GM19035 (cell line): Measurements from ENCODE around the gene IL1R1.

Experiments used
- ATAC-seq: cut with Tn5 transposase; IDR thresholded peaks from one replicate; pipeline ENCODE4 v1.9.1; 2021; ENCODE audit not compliant: unreplicated experiment

Gene IL1R1

GRCh38 chr2:102166189-102166845 lies 23.8 kb downstream of the IL1R1 start:
- no peak for ATAC-seq

- no peak for ATAC-seq
Observed at GRCh38 chr2:102168026-102168771, 25.7 kb downstream of the IL1R1 start.

- no peak for ATAC-seq
Observed at GRCh38 chr2:102171946-102172345, 29.4 kb downstream of the IL1R1 start.

GRCh38 chr2:102172745-102173144 lies 30.2 kb downstream of the IL1R1 start:
- no peak for ATAC-seq

GRCh38 chr2:102176172-102176571 lies 33.6 kb downstream of the IL1R1 start:
- no peak for ATAC-seq

- ATAC-seq, result no peak
Observed at GRCh38 chr2:102177814-102178478, 35.4 kb downstream of the IL1R1 start.

GRCh38 chr2:102179061-102179460 lies 36.5 kb downstream of the IL1R1 start:
- ATAC-seq, result no peak

GRCh38 chr2:102179788-102180686 lies 37.5 kb downstream of the IL1R1 start:
- ATAC-seq, result no peak

- no peak for ATAC-seq
Observed at GRCh38 chr2:102180687-102180999, 38.1 kb downstream of the IL1R1 start.

- no peak for ATAC-seq
Observed at GRCh38 chr2:102181376-102181775, 38.8 kb downstream of the IL1R1 start.

GRCh38 chr2:102181919-102182635 lies 39.5 kb downstream of the IL1R1 start:
- no peak for ATAC-seq

- ATAC-seq, result no peak
Observed at GRCh38 chr2:102184018-102184417, 41.5 kb downstream of the IL1R1 start.

- ATAC-seq, result no peak
Observed at GRCh38 chr2:102184568-102184967, 42.0 kb downstream of the IL1R1 start.

- ATAC-seq, result no peak
Observed at GRCh38 chr2:102185347-102185746, 42.8 kb downstream of the IL1R1 start.

- ATAC-seq, result no peak
Observed at GRCh38 chr2:102186791-102187495, 44.4 kb downstream of the IL1R1 start, which contains the start of gene IL1RL2. Gene IL1RL2 (plus strand): TSS chr2:102187023. CDS start chr2:102187868, 845 bp downstream.

GRCh38 chr2:102187496-102188150 lies 45.1 kb downstream of the IL1R1 start:
- no peak for ATAC-seq

- ATAC-seq, result no peak
Observed at GRCh38 chr2:102190430-102191107, 48.0 kb downstream of the IL1R1 start.

GRCh38 chr2:102191501-102191900 lies 49.0 kb downstream of the IL1R1 start:
- no peak for ATAC-seq

GRCh38 chr2:102193074-102193473 lies 50.5 kb downstream of the IL1R1 start:
- ATAC-seq, result no peak
